ENCODE results near the gene RBM20. TPM values are rescaled to one million over a fixed set of nuclear protein-coding genes. Genes with fewer than 3 reads are reported as not detected.
"Not testable (repeated sequence)": the region's sequence is repeated elsewhere in the genome, so short reads cannot be mapped to it uniquely, and the experiment has no call there.

The RBM20 gene
- total and polyA plus RNA-seq, 7 donors: 0.23 to 7.8 (median 5.4) TPM; not detected in 1

- intact Hi-C loops (cut with DNase I): no loop called here
- WGBS, 2 donors: 18 to 66% methylated on average over 4 of the region's 4 CpGs
- no peaks in the 10 kb centered on the region for H3K9me3 ChIP-seq
Observed at GRCh38 chr10:110724937-110725336, 80.8 kb downstream of the RBM20 start.

GRCh38 chr10:110725801-110726630 lies 81.9 kb downstream of the RBM20 start:
- Histone ChIP-seq H3K4me1 (peaks cover 0 to 10% (median 2%) of the 10 kb centered on the region in 4 donors), H3K9me3 (no peaks in the 10 kb centered on the region), H3K36me3 (no peaks in the 10 kb centered on the region), H3K27me3 (no peaks in the 10 kb centered on the region), H3K27ac (no peak overlapping the region), H3K4me3 (no peak overlapping the region)
- DNase-seq: no peak
- WGBS, 2 donors: 69 to 71% methylated on average over 10 of the region's 10 CpGs
- TF ChIP-seq POLR2A (IDR thresholded peaks at IDR 0.05) (no peak), EP300 (IDR thresholded peaks at IDR 0.05) (no peak), POLR2AphosphoS5 (IDR thresholded peaks at IDR 0.05) (no peak), CTCF (IDR thresholded peaks at IDR 0.05) (no peak)
- intact Hi-C loops (cut with DNase I): no loop called here

More at GRCh38 chr10:110724937-110725336, 80.8 kb downstream of the RBM20 start:
- peaks cover 0 to 10% (median 2%) of the 10 kb centered on the region in 4 donors for H3K4me1 ChIP-seq
- H3K27ac ChIP-seq: no peak overlapping the region
- TF ChIP-seq CTCF (IDR thresholded peaks at IDR 0.05) (no peak), EP300 (IDR thresholded peaks at IDR 0.05) (no peak), POLR2A (IDR thresholded peaks at IDR 0.05) (no peak), POLR2AphosphoS5 (IDR thresholded peaks at IDR 0.05) (no peak)
- DNase-seq: no peak
- H3K36me3 ChIP-seq: no peaks in the 10 kb centered on the region
- H3K4me3 ChIP-seq: no peak overlapping the region
- H3K27me3 ChIP-seq: no peaks in the 10 kb centered on the region

DNA sequence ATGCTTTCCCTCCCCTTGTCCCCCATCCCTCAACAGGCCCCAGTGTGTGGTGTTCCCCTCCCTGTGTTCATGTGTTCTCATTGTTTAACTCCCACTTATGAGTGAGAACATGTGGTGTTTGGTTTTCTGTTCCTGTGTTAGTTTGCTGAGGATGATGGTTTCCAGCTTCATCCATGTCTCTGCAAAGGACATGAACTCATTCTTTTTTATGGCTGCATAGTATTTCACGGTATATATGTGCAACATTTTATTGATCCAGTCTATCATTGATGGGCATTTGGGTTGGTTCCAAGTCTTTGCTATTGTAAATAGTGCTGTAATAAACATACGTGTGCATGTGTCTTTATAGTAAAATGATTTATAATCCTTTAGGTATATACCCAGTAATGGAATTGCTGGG lies 83.6 kb downstream of the RBM20 start:
- H3K4me1 ChIP-seq; H3K9me3 ChIP-seq; H3K4me3 ChIP-seq; H3K27ac ChIP-seq; intact Hi-C loops (cut with DNase I); H3K27me3 ChIP-seq; DNase-seq; H3K36me3 ChIP-seq: not testable (repeated sequence)
- 38 to 72% methylated on average over 2 of the region's 2 CpGs for WGBS, 2 donors

DNA sequence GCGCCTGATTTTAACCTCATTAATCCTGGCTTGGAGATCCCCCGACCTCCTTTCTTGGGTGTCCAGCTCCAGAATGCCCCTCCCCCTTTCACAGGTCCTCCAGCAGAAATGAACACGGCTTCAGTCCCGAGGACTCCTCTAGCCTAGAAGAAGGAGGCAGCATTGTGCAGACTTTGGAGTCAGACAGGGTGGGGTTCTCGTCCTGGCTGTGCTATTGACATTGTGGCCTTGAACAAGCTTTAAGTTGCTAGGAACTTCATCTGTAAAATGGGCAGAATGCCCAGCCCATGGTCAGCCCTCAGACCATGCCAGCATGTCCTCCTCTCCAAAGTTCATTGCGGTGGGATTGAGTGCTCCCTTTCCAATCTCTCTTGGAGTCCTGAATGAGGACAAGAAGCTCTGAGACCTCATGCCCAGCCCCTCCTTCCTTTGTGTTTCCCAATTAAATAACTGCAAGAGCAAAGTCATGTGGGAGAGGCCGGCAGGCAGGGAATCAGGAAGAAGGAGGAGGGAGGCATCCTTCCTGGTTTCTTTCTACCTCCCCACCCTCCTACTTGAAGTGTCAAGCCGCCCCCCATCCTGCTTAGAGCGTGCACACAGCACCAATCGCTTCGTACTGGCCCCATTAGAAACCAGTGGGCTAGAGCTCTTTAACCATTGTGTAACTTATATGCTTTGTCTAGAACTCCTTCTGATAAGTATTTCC lies 86.4 kb downstream of the RBM20 start:
- WGBS, 2 donors: 69 to 82% methylated on average over 11 of the region's 11 CpGs
- intact Hi-C loops (cut with DNase I): no loop called here
- Histone ChIP-seq H3K36me3 (no peaks in the 10 kb centered on the region), H3K4me3 (no peak overlapping the region), H3K4me1 (no peaks in the 10 kb centered on the region), H3K27me3 (no peaks in the 10 kb centered on the region), H3K27ac (no peak overlapping the region), H3K9me3 (no peaks in the 10 kb centered on the region)
- no peak for DNase-seq
- no peak for TF ChIP-seq CTCF (IDR thresholded peaks at IDR 0.05)
- TF ChIP-seq POLR2A (IDR thresholded peaks at IDR 0.05): no peak
- no peak for TF ChIP-seq POLR2AphosphoS5 (IDR thresholded peaks at IDR 0.05)
- TF ChIP-seq EP300 (IDR thresholded peaks at IDR 0.05): no peak

DNA sequence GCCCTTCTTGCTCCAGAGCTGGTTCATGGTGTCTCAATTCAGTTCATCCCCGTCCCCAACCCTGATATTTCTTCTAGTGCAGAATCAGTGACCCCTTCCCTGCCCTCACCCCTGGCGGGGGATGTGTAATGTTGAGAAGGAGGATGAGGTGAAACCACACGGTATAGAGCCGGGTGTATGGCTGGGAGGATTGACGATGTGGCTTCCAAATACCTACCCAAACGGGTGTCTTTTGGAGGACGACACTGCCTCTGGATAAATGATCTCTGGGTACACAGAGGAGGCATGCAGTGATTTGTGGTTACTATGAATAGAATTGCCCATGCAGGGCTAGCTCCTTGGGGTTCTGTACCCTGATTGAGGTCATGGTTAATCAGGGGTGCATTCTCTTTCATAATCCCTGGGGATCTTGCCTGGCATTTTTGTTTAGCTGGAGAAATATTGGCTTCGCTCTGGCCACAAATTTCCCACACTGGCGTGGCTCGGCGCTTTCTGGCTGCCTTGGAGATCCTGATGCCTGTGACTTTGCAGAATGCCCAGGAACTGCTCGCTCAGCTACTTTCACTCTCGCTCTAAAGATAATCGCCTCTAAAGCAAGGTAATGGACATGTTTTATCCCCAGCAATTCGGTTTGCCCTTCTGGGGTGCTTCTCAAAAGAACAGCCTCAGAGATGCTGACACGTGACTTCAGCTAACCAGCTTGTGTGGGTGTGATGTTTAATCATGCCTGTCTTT lies 89.2 kb downstream of the RBM20 start:
- peaks cover 0 to 4% (median 0%) of the 10 kb centered on the region in 4 donors for H3K4me1 ChIP-seq
- no peak overlapping the region for H3K27ac ChIP-seq
- peak overlapping the region in 2 of 4 donors; percentile 3 to 18 for H3K4me3 ChIP-seq
- DNase-seq: no peak
- intact Hi-C loops (cut with DNase I): no loop called here
- 75 to 81% methylated on average over 16 of the region's 16 CpGs for WGBS, 2 donors
- no peaks in the 10 kb centered on the region for H3K36me3 ChIP-seq
- no peak for TF ChIP-seq POLR2AphosphoS5 (IDR thresholded peaks at IDR 0.05)
- TF ChIP-seq EP300 (IDR thresholded peaks at IDR 0.05): no peak
- TF ChIP-seq POLR2A (IDR thresholded peaks at IDR 0.05): no peak
- no peak for TF ChIP-seq CTCF (IDR thresholded peaks at IDR 0.05)
- no peaks in the 10 kb centered on the region for H3K27me3 ChIP-seq
- H3K9me3 ChIP-seq: no peaks in the 10 kb centered on the region

Data from sigmoid colon (tissue), 7 donors.